HL-60 (cell line): Measurements from ENCODE around the gene PTPRT.

ENCODE experiments used
- DNase-seq, 2 experiments: peaks; one replicate each; pipeline ENCODE4 v3.0.0-alpha.2; 2010 to 2020; ENCODE audit warnings: low read depth in 1 of 2, low spot score in 1 of 2
- H3K27ac ChIP-seq: fragments of 250-450 bp; sonication (Bioruptor Pico); replicated peaks from 2 replicates; pipeline ENCODE4 v1.5.1; 2020; ENCODE audit warnings: mild to moderate bottlenecking, moderate library complexity
- H3K27me3 ChIP-seq: fragments of 250-450 bp; sonication (Bioruptor Pico); 2 replicates; pipeline ENCODE4 v1.5.1; 2021; ENCODE audit warnings: mild to moderate bottlenecking, moderate library complexity; ENCODE audit not compliant: insufficient read depth, poor library complexity, severe bottlenecking
- H3K4me3 ChIP-seq: replicated peaks from 2 replicates; pipeline ENCODE4 v1.5.1; 2011; ENCODE audit warnings: mild to moderate bottlenecking, control low read depth, low read length; ENCODE audit not compliant: insufficient read depth
- GABPA ChIP-seq: IDR thresholded peaks from 2 replicates; pipeline ENCODE4 v1.6.1; 2012; ENCODE audit warnings: low read depth
- POLR2AphosphoS5 ChIP-seq: IDR thresholded peaks from 2 replicates; pipeline ENCODE4 v1.6.1; 2012; ENCODE audit warnings: low read depth
- SPI1 ChIP-seq: IDR thresholded peaks from 2 replicates; pipeline ENCODE4 v1.6.1; 2012; ENCODE audit warnings: low read depth, mild to moderate bottlenecking, borderline replicate concordance
- TF ChIP-seq, protein P1 (sequence below): IDR thresholded peaks from 2 replicates; pipeline ENCODE4 v1.6.1; 2012; ENCODE audit warnings: low read depth; ENCODE audit not compliant: insufficient replicate concordance
- TF ChIP-seq, protein P2 (sequence below): IDR thresholded peaks from one replicate; pipeline ENCODE4 v1.5.1; 2011; ENCODE audit warnings: low read length, control low read depth, inconsistent platforms; ENCODE audit not compliant: insufficient read depth

PTPRT gene

DNA sequence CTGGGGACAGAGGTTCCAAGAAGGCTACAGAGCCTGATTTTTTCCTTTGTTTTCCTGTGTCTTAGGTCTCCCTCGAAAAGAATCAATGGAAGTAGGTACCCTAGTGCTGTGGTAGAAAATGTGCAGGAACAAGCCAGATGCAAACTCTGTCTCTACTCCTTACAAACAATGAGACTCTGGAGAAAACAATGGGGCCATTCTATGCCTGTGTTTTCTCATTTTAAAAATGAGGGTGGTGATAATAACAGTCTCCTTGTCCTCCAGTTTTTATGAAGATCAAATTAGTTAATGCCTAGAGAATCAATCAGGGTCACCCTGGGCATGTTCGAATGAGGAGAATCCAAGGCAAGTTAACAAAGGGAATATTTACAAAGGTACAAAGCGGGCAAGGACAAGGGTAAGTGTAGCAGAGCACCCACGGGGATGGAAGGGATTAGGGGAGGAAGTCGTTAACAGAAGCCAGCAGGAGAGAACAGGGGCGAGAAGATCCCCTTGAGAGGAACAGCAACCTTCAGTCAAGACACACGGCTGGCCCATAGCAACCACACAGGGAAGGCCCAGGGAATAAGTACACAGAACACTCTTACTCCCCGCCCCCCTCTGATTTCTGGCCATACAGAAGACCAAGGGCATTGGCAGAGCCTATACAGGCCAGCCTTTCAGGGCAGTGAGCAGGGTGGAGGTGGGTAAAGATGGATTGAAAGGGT, 342.8 kb downstream of the PTPRT start:
- Histone ChIP-seq H3K4me3 (no peak overlapping the region), H3K27ac (no peak overlapping the region), H3K27me3 (no peaks in the 10 kb centered on the region)
- no peak for DNase-seq
- no peak for TF ChIP-seq SPI1
- TF ChIP-seq, protein P1, sequence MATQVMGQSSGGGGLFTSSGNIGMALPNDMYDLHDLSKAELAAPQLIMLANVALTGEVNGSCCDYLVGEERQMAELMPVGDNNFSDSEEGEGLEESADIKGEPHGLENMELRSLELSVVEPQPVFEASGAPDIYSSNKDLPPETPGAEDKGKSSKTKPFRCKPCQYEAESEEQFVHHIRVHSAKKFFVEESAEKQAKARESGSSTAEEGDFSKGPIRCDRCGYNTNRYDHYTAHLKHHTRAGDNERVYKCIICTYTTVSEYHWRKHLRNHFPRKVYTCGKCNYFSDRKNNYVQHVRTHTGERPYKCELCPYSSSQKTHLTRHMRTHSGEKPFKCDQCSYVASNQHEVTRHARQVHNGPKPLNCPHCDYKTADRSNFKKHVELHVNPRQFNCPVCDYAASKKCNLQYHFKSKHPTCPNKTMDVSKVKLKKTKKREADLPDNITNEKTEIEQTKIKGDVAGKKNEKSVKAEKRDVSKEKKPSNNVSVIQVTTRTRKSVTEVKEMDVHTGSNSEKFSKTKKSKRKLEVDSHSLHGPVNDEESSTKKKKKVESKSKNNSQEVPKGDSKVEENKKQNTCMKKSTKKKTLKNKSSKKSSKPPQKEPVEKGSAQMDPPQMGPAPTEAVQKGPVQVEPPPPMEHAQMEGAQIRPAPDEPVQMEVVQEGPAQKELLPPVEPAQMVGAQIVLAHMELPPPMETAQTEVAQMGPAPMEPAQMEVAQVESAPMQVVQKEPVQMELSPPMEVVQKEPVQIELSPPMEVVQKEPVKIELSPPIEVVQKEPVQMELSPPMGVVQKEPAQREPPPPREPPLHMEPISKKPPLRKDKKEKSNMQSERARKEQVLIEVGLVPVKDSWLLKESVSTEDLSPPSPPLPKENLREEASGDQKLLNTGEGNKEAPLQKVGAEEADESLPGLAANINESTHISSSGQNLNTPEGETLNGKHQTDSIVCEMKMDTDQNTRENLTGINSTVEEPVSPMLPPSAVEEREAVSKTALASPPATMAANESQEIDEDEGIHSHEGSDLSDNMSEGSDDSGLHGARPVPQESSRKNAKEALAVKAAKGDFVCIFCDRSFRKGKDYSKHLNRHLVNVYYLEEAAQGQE = no peak
- TF ChIP-seq, protein P2, sequence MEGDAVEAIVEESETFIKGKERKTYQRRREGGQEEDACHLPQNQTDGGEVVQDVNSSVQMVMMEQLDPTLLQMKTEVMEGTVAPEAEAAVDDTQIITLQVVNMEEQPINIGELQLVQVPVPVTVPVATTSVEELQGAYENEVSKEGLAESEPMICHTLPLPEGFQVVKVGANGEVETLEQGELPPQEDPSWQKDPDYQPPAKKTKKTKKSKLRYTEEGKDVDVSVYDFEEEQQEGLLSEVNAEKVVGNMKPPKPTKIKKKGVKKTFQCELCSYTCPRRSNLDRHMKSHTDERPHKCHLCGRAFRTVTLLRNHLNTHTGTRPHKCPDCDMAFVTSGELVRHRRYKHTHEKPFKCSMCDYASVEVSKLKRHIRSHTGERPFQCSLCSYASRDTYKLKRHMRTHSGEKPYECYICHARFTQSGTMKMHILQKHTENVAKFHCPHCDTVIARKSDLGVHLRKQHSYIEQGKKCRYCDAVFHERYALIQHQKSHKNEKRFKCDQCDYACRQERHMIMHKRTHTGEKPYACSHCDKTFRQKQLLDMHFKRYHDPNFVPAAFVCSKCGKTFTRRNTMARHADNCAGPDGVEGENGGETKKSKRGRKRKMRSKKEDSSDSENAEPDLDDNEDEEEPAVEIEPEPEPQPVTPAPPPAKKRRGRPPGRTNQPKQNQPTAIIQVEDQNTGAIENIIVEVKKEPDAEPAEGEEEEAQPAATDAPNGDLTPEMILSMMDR = no peak
- no peak for TF ChIP-seq POLR2AphosphoS5
- no peak for TF ChIP-seq GABPA

DNA sequence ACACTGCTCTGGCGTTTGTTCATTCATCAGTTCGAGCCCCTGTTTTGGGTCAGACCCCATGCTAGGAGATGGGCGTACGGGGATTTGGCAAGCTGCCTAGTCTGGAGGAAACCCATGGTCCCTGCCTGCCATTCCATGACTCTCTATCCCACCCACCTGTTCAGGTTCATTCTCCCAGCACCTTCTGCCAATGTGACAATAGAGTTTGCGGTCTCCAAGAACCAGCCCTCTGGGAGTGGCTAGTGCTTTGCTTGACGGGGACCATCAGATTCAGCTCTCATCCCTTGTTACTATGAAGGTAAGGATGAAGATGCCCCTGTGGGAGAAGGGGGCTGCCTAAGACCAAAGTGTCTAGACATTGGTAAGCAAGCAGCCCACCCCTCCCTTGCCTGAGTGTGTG, 345.0 kb downstream of the PTPRT start:
- Histone ChIP-seq H3K27me3 (no peaks in the 10 kb centered on the region), H3K4me3 (no peak overlapping the region), H3K27ac (no peak overlapping the region)
- TF ChIP-seq POLR2AphosphoS5 (no peak), SPI1 (no peak)
- TF ChIP-seq, protein P1 = no peak
- TF ChIP-seq, protein P2 = no peak
- DNase-seq = no peak

DNA sequence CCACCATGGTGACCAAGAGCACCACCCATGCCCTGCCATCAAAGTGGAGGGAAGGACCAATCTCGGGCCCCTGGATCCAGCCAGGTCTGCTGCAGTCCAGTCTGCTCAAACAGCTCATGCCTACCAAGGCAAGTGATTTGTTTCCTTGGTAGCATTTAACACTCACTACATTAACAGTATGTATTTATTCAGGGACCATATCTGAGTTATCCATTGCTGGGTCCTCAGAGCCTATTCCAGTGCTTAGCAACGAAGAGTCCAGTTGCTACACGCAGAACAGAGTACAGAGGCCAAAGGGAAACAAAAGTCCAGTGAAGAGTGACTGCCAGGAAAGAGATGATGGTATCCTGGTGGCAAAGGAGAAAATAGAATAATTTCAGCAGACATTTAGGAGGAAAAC, 352.2 kb downstream of the PTPRT start:
- TF ChIP-seq, protein P2 = no peak
- TF ChIP-seq GABPA (no peak), POLR2AphosphoS5 (no peak), SPI1 (no peak)
- TF ChIP-seq, protein P1 = no peak
- no peak overlapping the region for H3K27ac ChIP-seq
- DNase-seq = no peak
- no peaks in the 10 kb centered on the region for H3K27me3 ChIP-seq
- no peak overlapping the region for H3K4me3 ChIP-seq
